ENCODE measurements around the gene YIPF6. TPM values are rescaled to one million over a fixed set of nuclear protein-coding genes. Genes with fewer than 3 reads are reported as not detected.
A peak's percentile ranks its signal among the peaks of the same experiment; 100 is the strongest.
"Not testable (repeated sequence)": the region's sequence is repeated elsewhere in the genome, so short reads cannot be mapped to it uniquely, and the experiment has no call there.

The YIPF6 gene, protein sequence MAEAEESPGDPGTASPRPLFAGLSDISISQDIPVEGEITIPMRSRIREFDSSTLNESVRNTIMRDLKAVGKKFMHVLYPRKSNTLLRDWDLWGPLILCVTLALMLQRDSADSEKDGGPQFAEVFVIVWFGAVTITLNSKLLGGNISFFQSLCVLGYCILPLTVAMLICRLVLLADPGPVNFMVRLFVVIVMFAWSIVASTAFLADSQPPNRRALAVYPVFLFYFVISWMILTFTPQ
- total RNA-seq = 34.5 TPM
- long read RNA-seq, full-length matches to known transcripts = 31 of 40 reads
- long read RNA-seq, partial matches to known transcripts = 3 of 40 reads
- long read RNA-seq, other reads (novel, unspliced or antisense) = 6 of 40 reads

DNA sequence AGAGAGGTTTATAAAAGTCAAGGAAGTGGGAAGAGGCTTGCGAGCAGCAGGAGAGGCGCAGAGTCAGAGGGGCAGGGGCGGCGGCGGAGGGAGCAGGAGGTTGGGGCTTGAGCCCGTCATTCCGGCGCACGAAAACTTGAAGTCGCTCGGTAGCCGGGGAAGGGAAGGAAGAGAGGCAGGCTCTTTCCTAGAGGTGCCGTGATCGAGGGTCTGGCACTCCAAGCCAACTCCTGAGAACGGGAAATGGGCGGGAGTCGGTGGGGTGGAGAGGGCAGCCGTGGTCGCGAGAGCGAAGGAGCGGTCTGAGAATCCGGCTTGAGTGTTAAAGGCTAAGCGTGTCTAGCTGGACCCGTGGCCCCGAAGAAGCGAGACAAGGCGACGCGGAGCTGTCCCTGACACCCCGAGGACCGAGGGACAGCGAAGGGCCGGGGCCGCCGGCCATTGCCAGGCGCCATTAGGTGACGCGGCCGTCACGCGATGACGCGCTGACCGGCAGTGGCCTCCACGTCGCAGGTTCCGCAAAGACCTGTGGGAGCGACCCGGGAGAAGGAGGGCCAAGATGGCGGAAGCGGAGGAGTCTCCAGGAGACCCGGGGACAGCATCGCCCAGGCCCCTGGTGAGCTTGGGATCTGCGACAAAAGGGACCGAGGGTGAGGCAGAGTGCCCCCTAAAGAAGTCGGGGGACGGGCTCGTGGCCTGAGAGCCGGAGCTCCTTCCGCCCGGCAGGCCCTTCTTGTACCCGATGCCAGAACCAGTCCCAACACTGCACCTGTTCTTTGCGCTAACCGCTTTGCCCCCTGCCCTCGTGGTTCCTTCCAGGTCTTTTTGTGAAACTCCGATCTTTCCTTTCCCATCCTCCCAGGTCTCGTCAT lies at the start of gene YIPF6:
YIPF6 (plus strand) TSS at position 544 of the 872 bp plus-strand sequence; CDS start at position 560, 16 bp downstream.
- ATAC-seq = peak; percentile 98
- intact Hi-C loops (cut with micrococcal nuclease) = no loop called here

DNA sequence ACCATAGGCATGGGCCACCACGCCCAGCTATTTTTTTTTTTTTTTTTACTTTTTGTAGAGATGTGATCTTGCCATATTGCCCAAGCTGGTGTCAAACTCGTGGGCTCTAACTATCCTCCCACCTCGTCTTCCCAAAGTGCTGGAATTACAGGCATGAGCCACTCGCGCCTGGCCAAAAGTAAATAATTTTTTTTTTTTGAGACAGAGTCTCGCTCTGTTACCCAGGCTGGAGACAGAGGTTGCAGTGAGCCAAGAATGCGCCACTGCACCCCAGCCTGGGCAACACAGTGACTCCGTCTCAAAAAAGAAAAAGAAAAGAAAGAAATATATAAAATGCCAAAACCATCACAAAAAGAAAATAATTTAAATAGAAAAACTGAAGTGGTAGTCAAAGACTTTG lies 47.1 kb upstream of the YIPF6 start:
- DNase-seq (no peak), ATAC-seq (no peak)
- intact Hi-C loops (cut with micrococcal nuclease) = no loop called here

More for the DNA sequence above, at the start of gene YIPF6:
- peak; percentile 85 for DNase-seq

DNA sequence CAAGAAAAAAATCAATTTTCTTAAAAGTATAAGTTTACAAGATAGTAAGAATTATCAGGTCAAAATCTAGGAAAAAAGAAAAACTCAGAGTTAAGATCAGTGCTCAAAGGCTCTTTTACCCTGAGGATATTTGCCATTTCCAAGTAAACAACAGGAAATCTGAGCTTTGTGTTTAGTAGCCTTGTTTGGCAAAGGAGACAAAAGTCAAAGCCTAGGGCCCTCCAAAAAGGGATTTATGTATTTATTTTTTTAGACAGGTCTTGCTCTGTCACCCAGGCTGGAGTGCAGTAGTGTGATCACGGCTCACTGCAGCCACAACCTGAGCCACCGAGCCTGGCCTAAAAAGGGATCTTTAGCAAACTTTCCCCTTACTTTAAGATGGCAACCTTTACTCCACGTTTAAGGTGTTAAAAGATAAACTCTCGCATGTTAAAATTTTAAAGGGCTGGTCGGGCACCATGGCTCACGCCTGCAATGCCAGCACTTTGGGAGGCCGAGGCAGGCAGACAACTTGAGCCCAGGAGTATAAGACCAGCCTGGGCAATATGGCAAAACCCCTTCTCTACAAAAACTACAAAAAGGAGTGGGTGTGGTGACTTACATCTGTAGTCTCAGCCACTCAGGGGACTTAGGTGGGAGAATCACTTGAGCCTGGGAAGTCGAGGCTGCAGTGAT lies 44.2 kb upstream of the YIPF6 start:
- intact Hi-C loops (cut with micrococcal nuclease) = no loop called here
- DNase-seq (no peak), ATAC-seq (no peak)

DNA sequence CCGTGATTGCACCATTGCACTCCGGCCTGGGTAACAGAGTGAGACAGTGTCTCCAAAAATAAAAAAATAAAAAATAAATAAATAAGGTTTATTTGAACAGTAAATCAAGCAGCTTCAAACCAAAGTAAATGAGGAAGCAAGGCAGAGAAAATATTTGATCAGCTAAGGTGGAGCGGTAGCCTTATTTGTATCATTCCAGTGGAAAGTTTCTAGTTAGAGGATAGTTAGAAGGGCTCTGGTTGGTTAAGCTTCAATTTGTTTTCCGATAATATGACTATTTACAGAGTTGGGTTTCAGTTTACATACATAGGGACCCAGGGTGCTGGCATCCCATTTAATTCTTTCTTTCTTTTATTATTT lies 43.7 kb upstream of the YIPF6 start:
- ATAC-seq = no peak
- DNase-seq = no peak
- intact Hi-C loops (cut with micrococcal nuclease) = no loop called here

DNA sequence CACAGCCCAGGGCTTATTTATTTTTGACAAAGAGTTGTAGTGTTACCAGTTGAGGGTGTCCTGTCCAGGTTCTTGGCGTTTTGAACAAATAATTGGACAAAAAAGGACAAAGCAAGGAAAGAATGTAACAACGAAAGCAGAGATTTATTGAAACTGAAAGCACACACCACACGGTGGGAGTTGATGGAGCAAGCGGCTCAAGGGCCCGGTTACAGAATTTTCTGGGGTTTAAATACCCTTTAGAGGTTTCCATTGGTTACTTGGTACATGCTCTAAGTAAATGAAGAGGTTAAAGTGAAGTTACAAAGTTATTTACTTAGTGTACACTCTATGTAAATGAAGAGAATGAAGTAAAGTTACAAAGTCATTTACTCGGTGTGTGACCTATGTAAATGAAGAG lies 37.8 kb upstream of the YIPF6 start:
- intact Hi-C loops (cut with micrococcal nuclease) = loop anchor here (10.0 kb wide), 1 partner anchor 266 kb away; no protein-coding TSS in a partner anchor
- no peak for DNase-seq
- no peak for ATAC-seq

DNA sequence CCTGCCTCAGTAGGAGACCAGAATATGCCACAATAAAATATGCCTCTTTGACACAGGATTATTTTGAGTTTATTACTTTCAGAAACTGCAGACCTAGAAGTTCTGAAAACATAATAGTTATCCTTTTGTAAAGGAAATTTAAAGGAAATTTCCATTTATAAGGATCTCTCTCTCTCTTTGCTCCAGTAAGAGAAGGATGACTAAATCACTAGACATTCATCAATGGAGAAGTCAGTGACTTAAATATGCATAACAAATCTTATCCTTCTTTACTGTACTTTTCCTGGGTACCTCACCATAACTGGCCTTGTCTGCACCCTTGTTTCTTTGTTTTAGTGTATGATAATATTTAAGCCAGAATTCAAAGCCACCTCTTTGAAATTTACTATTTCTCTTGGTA lies 37.3 kb upstream of the YIPF6 start:
- intact Hi-C loops (cut with micrococcal nuclease) = loop anchor here (10.0 kb wide), 1 partner anchor 267 kb away; no protein-coding TSS in a partner anchor
- DNase-seq (no peak), ATAC-seq (no peak)

DNA sequence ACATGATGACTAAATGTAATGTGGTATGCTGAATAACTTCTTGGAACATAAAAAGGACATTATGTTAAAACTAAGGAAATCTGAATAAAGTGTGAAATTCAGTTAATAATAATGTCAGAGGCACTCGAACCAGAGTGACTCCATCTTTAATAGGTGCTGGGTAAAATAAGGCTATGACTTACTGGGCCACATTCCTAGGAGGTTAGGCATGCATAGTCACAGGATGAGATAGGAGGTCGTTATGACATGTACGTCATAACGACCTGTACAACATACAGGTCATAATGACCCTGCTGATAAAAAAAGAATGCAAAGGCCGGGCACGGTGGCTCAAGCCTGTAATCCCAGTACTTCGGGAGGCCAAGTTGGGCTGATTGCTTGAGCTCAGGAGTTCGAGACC lies 36.7 kb upstream of the YIPF6 start:
- DNase-seq (no peak), ATAC-seq (peak; percentile 36)
- intact Hi-C loops (cut with micrococcal nuclease) = loop anchor here (10.0 kb wide), 1 partner anchor 267 kb away; no protein-coding TSS in a partner anchor

DNA sequence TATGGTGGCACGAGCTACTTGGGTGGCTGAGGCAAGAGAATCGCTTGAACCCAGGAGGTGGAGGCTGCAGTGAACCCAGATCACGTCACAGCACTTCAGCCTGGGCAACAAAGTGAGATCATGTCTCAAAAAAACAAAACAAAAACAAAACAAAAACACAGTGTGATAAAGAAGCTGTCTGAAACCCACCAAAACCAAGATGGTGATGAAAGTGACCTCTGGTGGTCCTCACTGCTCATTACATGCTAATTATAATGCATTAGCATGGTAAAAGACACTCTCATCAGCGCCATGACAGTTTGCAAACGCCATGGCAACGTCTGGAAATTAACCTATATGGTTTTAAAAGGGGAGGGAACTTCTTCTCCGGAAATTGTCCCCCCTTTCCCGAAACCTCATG lies 36.2 kb upstream of the YIPF6 start:
- ATAC-seq = peak; percentile 53
- DNase-seq = no peak
- intact Hi-C loops (cut with micrococcal nuclease) = loop anchor here (10.0 kb wide), 1 partner anchor 268 kb away; no protein-coding TSS in a partner anchor

DNA sequence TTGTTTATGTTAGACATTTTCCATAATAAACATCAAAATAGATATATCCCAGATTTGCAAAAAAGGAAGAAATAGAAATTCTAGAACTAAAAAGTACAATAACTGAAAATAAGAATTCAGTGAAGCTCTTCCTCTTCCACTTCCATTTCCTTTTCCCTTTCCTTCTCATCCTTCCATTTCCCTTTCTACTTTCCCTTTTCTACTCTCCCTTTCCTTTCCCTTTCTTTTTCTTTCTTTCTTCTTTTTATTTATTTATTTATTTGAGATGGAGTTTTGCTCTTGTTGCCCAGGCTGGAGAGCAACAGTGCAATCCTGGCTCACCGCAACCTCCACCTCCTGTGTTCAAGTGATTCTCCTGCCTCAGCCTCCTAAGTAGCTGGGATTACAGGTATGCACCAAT lies 35.0 kb upstream of the YIPF6 start:
- no peak for DNase-seq
- ATAC-seq = no peak
- intact Hi-C loops (cut with micrococcal nuclease) = loop anchor here (10.0 kb wide), 1 partner anchor 269 kb away; no protein-coding TSS in a partner anchor

DNA sequence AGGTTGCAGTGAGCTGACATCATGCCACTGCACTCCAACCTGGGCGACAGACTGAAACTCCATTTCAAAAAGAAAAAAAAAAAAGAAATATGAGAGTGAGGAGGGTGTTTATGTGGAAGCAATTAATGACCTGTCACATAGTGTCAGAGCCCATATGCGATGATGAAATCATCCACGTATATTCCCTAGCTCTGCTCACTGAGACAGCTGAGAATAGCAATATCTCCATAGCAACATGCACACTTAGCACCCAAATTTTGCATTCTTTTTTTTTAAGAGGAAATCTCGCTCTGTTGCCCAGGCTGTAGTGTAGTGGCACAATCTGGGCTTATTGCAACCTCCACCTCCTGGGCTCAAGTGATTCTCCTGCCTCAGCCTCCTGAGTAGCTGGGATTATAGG lies 34.1 kb upstream of the YIPF6 start:
- intact Hi-C loops (cut with micrococcal nuclease) = loop anchor here (10.0 kb wide), 1 partner anchor 270 kb away; no protein-coding TSS in a partner anchor
- ATAC-seq (no peak), DNase-seq (no peak)

DNA sequence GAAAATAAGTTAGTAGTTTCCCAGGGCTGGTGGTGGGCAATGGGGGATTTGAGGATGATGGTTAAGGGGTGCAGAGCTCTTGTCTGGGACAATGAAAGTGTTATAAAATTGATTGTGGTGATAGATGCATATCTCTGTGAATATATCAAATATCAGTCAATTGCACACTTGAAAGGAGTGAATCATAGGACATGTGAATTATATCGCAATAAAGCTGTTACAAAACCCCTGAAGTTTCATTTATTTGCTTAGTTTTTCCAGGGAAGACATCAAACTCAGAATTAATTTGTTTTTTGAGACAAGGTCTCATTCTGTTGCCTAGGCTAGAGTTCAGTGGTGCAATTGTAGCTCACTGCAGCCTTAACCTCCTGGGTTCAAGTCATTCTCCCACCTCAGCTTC lies 17.9 kb upstream of the YIPF6 start:
- intact Hi-C loops (cut with micrococcal nuclease) = no loop called here
- ATAC-seq (no peak), DNase-seq (no peak)

DNA sequence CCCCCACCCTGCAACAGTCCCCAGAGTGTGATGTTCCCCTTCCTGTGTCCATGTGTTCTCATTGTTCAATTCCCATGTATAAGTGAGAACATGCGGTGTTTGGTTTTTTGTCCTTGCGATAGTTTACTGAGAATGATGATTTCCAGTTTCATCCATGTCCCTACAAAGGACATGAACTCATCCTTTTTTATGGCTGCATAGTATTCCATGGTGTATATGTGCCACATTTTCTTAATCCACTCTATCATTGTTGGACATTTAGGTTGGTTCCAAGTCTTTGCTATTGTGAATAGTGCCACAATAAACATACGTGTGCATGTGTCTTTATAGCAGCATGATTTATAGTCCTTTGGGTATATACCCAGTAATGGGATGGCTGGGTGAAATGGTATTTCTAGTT lies 12.7 kb upstream of the YIPF6 start:
- intact Hi-C loops (cut with micrococcal nuclease); ATAC-seq; DNase-seq: not testable (repeated sequence)

DNA sequence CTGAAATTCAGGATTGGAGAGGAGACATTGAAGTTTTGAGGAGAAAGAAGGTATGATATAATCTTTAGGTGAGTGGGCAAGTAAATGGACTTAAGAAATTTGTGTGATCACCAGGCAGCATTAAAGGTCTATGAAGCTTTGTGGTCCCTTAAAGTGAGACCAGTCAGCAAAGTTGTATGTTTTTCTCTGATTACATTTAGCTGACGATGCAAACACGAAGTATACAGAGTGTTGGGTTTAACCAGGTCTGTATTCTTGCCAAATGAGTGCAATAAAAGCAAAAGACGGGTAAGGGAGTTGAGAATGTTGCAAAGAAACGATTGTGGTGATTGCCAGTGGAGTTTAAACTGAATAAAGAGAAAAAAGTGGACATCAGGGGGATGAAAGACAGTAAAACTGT lies 11.6 kb upstream of the YIPF6 start:
- intact Hi-C loops (cut with micrococcal nuclease) = no loop called here
- no peak for DNase-seq
- ATAC-seq = no peak

DNA sequence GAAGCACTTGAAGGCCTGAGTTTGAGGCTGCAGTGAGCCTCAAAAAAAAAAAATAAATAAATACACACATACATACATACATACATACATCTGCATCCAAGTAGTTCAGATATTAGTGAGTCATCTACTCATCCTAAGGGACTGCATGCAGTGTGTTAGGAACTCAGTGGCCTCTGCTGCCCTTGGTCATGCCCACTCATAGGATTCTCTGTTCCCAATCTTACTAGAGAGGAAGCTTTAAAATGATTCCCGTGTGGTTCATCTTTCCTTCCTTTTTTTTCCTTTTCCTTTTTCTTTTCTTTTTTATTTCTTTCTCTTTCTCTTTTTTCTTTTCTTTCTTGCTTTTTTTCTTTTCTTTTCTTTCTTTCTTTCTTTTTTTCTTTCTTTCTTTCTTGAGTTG lies 10.9 kb upstream of the YIPF6 start:
- intact Hi-C loops (cut with micrococcal nuclease) = no loop called here
- ATAC-seq = no peak
- no peak for DNase-seq

DNA sequence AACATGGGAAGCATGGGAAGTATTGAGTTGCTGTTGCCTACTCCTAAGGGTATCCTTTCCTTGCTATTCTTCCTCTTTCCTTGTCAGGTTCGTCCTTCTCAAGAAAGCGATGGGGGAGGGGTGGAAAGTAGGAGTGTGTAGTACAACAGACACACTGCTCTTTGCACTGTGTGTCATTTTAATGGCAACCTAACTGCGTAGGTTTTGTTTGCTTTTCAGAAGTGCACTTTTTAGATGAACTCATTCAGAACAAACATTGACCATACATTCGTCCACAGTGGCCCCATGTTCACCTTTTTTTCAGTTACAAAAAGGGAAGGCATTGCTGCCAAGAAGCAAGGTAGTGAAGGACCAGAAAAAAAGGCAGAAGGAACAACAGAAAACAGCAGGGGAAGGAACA lies 10.2 kb upstream of the YIPF6 start:
- DNase-seq (no peak), ATAC-seq (no peak)

DNA sequence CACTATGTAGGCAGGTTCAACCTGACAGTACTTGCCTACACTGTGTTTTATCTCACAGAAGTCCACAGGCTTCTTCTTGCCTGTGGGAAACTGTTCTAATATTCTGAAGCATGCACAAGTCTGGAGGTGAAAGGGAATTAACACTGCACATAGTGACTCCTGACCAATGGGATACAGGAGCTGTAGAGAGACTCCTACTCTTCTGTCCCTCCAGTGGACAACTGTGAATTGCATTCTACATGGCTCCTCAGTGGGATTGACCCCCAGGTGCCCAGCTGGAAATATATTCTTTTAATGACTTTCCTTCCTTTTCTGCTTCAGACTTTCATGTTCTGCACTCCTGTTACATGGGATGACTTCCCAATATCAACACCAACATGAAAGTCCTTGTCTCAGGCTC lies 8.2 kb upstream of the YIPF6 start:
- intact Hi-C loops (cut with micrococcal nuclease) = no loop called here
- ATAC-seq = no peak
- no peak for DNase-seq

More for the DNA sequence above, 10.2 kb upstream of the YIPF6 start:
- intact Hi-C loops (cut with micrococcal nuclease) = no loop called here

DNA sequence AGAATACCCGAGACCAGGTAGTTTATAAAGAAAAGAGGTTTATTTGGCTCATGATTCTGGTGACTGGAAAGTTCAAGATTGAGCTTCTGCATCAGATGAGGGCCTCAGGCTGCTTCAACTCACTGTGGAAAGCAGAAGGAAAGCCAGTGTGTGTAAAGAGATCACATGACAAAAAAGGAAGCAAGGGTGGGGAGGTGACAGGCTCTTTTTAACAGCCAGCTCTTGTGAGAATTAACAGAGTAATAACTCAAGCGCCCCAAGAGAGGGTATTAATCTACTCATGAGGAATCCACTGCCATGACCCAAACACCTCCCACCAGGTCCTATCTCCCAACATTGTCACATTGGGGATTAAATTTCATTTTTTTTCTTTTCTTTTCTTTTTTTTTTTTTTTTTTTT lies 6.3 kb upstream of the YIPF6 start:
- ATAC-seq = no peak

DNA sequence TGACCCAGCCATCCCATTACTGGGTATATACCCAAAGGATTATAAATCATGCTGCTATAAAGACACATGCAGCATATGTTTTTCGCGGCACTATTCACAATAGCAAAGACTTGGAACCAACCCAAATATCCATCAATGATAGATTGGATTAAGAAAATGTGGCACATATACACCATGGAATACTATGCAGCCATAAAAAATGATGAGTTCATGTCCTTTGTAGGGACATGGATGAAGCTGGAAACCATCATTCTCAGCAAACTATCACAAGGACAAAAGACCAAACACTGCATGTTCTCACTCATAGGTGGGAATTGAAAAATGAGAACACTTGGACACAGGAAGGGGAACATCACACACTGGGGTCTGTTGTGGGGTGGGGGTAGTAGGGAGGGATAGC lies 5.1 kb upstream of the YIPF6 start:
- ATAC-seq; DNase-seq; intact Hi-C loops (cut with micrococcal nuclease): not testable (repeated sequence)

More for the DNA sequence above, 6.3 kb upstream of the YIPF6 start:
- no peak for DNase-seq
- intact Hi-C loops (cut with micrococcal nuclease) = no loop called here

DNA sequence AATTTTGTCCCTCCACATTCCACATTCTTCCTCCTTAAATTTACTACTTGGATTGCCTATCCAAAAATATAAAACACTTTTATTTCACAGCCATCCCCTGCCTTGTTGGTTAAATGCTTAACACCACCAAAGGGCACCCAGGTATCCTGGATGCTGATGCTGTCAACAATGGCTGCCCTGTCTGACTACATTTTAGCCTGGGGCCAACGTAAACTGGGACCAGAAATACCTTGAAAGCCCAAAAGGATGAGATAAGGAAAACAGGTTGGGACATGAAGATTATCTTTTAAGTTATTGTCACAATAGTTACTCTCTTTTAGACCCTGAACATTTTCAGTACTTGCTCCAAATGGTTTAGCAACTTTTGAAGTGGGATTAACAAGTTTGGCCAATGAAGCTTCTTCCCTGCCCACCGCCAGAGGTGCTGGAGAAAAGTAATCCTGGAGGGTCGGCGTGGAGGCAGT lies 775 bp upstream of the YIPF6 start:
- intact Hi-C loops (cut with micrococcal nuclease) = no loop called here
- ATAC-seq = no peak
- DNase-seq = no peak
